Dendritic cell treated with granulocyte-macrophage colony-stimulating factor and Interleukin-4, amounts not matched to agents 40 ng/mL and 50 ng/mL, for 4 days (primary cell): ENCODE measurements around the gene RBM15B.

ENCODE experiments used
- H3K27ac Mint-ChIP-seq: one replicate; pipeline ENCODE4 v1.8.0; 2022; ENCODE audit warnings: mild to moderate bottlenecking, mixed read lengths
- H3K27me3 Mint-ChIP-seq: one replicate; pipeline ENCODE4 v1.8.0; 2022; ENCODE audit warnings: mild to moderate bottlenecking, mixed read lengths
- H3K36me3 Mint-ChIP-seq: one replicate; pipeline ENCODE4 v1.8.0; 2022; ENCODE audit warnings: low read depth, mixed read lengths
- H3K4me1 Mint-ChIP-seq: one replicate; pipeline ENCODE4 v1.8.0; 2022; ENCODE audit warnings: low read depth, mixed read lengths
- H3K4me3 Mint-ChIP-seq: one replicate; pipeline ENCODE4 v1.8.0; 2022; ENCODE audit warnings: mild to moderate bottlenecking, moderate library complexity, mixed read lengths
- H3K9me3 Mint-ChIP-seq: one replicate; pipeline ENCODE4 v1.8.0; 2022; ENCODE audit warnings: mixed read lengths
- intact Hi-C: fragments of 100-400 bp; cut with micrococcal nuclease; formaldehyde crosslinking; loops from one replicate; pipeline ENCODE4 v1.15.0; 2022

RBM15B gene

DNA sequence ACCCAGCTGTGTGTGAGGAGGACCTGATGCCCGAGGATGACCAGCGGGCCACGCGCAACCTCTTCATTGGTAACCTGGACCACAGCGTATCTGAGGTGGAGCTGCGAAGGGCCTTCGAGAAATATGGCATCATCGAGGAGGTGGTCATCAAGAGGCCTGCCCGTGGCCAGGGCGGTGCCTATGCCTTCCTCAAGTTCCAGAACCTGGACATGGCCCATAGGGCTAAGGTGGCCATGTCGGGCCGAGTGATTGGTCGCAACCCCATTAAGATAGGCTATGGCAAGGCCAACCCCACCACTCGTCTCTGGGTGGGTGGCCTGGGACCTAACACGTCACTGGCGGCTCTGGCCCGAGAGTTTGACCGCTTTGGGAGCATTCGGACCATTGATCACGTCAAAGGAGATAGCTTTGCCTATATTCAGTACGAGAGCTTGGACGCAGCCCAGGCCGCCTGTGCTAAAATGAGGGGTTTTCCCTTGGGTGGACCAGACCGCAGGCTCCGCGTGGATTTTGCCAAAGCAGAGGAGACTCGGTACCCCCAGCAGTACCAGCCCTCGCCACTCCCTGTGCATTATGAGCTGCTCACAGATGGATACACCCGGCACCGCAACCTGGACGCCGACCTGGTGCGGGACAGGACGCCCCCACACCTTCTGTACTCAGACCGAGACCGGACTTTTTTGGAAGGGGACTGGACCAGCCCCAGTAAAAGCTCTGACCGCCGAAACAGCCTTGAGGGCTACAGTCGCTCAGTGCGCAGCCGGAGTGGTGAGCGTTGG lies 1.5 kb downstream of the RBM15B start:
- peaks cover 85% of the 10 kb centered on the region for H3K4me1 Mint-ChIP-seq
- peaks cover 92% of the 10 kb centered on the region for H3K36me3 Mint-ChIP-seq
- H3K27me3 Mint-ChIP-seq, result no peaks in the 10 kb centered on the region
- intact Hi-C loops, result no loop called here
- no peaks in the 10 kb centered on the region for H3K9me3 Mint-ChIP-seq
- H3K27ac Mint-ChIP-seq, result peak overlapping the region; percentile 81
- peak overlapping the region; percentile 81 for H3K4me3 Mint-ChIP-seq

DNA sequence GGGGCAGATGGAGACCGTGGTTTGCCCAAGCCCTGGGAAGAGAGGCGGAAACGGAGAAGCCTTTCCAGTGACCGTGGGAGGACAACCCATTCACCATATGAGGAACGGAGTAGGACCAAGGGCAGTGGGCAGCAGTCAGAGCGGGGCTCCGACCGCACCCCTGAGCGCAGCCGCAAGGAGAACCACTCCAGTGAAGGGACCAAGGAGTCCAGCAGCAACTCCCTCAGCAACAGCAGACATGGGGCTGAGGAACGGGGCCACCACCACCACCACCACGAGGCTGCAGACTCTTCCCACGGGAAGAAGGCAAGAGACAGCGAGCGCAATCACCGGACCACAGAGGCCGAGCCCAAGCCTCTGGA lies 2.0 kb downstream of the RBM15B start:
- no peaks in the 10 kb centered on the region for H3K27me3 Mint-ChIP-seq
- peak overlapping the region; percentile 81 for H3K27ac Mint-ChIP-seq
- peaks cover 92% of the 10 kb centered on the region for H3K36me3 Mint-ChIP-seq
- H3K9me3 Mint-ChIP-seq, result no peaks in the 10 kb centered on the region
- H3K4me1 Mint-ChIP-seq, result peaks cover 80% of the 10 kb centered on the region
- intact Hi-C loops, result no loop called here
- no peak overlapping the region for H3K4me3 Mint-ChIP-seq

DNA sequence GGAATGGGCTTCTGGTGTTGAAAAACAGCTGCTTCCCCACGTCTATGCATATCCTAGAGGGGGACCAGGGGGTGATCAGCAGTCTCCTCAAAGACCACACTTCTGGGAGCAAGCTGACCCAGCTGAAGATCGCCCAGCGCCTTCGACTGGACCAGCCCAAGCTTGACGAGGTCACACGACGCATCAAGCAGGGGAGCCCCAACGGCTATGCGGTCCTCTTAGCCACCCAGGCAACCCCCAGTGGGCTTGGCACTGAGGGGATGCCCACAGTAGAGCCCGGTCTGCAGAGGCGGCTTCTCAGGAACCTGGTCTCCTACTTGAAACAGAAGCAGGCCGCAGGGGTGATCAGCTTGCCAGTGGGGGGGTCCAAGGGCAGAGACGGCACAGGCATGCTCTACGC lies 2.5 kb downstream of the RBM15B start:
- Mint-ChIP-seq H3K9me3 (no peaks in the 10 kb centered on the region), H3K27me3 (no peaks in the 10 kb centered on the region), H3K4me1 (peaks cover 77% of the 10 kb centered on the region), H3K4me3 (no peak overlapping the region), H3K36me3 (peaks cover 87% of the 10 kb centered on the region), H3K27ac (peak overlapping the region; percentile 81)
- intact Hi-C loops, result no loop called here

DNA sequence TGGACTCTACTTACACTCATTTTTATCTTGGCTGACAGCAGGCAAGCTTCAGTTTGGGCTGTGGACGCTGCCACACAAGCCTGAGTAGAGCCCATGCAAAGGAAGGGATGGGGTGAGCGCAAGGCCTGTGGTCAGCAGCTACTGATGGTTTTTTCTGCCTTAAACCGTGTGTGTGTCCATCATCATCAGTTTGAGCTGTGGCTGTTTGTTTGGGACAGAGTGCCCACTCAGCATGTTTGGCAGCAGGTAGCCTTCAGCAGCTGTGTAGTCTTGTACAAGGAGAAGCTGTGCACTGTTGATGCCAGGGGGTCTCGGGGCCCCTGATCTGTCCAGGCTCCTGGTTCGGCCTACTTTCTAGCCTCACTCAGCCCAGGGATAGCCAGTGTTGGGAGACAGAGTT lies 3.5 kb downstream of the RBM15B start:
- H3K4me3 Mint-ChIP-seq, result no peak overlapping the region
- no peaks in the 10 kb centered on the region for H3K27me3 Mint-ChIP-seq
- intact Hi-C loops, result no loop called here
- H3K27ac Mint-ChIP-seq, result peak overlapping the region; percentile 58
- peaks cover 77% of the 10 kb centered on the region for H3K4me1 Mint-ChIP-seq
- peaks cover 78% of the 10 kb centered on the region for H3K36me3 Mint-ChIP-seq
- no peaks in the 10 kb centered on the region for H3K9me3 Mint-ChIP-seq

DNA sequence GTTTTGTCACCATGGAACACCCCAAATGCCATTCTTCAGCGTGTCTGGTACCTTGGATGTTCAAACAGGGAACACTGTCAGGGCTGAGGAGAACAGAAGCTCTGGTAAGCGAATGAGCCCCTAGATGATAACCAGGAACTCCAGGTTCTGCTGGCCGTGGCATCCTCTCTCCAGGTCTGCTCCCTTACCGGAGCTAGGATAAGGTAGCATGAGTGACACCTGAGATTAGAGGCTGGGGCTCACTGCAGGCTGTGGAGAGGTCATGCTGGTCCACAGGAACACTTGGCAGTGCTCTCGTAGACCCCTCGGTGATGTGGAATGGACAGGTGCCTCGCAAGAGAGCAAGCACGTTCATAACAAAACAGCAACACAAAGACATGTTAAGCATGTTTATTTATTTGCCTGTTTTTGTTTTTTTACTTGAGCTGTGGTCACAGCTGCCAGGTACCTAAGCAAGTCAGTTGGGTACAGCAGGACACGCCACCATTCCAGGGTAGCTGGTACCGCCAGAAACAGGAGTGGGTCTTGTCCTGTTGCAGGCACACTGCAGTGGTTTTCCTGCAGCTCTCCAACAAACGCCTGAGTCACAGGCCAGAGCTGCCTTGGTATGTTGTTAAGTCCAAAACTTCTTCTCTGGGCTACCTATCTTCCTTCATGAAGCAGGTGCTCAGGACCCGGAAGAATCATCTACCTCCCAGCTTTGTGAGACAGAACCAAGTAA lies 4.6 kb downstream of the RBM15B start:
- H3K4me3 Mint-ChIP-seq, result no peak overlapping the region
- peak overlapping the region; percentile 58 for H3K27ac Mint-ChIP-seq
- H3K9me3 Mint-ChIP-seq, result no peaks in the 10 kb centered on the region
- H3K27me3 Mint-ChIP-seq, result no peaks in the 10 kb centered on the region
- H3K36me3 Mint-ChIP-seq, result peaks cover 67% of the 10 kb centered on the region
- intact Hi-C loops, result no loop called here
- peaks cover 78% of the 10 kb centered on the region for H3K4me1 Mint-ChIP-seq

DNA sequence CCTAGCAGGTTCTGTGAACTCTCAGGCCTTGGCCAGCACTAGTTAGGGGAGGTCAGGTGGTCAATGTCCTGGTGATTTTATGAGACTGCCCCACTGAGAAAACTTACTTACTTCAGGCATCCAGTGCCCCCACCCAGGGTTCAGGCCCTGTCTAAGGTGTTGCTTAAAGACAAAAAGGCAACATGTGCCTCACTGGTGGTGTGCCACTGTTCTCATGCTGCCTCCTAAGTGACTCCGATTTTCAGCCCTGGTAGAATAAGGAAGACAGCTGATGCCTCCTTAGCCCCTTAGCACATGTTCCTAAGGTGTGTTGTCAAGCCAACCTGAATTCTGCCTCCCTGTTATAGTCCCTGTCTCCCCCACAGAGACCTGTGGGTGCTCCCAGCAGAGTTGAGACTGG lies 5.3 kb downstream of the RBM15B start:
- peaks cover 83% of the 10 kb centered on the region for H3K4me1 Mint-ChIP-seq

DNA sequence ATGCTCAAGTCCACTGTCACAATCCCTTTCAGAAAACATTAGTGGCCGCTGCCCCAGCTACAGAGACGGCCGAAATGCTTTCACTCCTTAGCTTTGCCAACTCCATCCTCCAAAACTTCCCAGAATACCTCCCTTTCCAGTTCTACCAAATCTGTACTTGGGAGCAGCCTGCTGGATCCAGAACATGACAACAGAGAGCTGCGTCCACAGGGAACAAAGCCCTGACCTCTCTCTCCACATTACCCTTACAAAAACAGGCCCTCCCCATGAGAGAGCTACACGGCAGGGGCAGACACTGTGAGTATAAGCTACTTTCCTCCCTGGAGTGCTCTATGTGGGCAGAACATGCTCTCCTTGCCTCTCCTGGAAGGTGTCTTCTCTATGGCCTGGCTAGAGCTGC lies 6.3 kb downstream of the RBM15B start:
- H3K27ac Mint-ChIP-seq, result peak overlapping the region; percentile 58

More for the DNA sequence above, 5.3 kb downstream of the RBM15B start:
- Mint-ChIP-seq H3K27ac (peak overlapping the region; percentile 58), H3K36me3 (peaks cover 67% of the 10 kb centered on the region), H3K27me3 (no peaks in the 10 kb centered on the region), H3K9me3 (no peaks in the 10 kb centered on the region), H3K4me3 (no peak overlapping the region)
- intact Hi-C loops, result no loop called here

DNA sequence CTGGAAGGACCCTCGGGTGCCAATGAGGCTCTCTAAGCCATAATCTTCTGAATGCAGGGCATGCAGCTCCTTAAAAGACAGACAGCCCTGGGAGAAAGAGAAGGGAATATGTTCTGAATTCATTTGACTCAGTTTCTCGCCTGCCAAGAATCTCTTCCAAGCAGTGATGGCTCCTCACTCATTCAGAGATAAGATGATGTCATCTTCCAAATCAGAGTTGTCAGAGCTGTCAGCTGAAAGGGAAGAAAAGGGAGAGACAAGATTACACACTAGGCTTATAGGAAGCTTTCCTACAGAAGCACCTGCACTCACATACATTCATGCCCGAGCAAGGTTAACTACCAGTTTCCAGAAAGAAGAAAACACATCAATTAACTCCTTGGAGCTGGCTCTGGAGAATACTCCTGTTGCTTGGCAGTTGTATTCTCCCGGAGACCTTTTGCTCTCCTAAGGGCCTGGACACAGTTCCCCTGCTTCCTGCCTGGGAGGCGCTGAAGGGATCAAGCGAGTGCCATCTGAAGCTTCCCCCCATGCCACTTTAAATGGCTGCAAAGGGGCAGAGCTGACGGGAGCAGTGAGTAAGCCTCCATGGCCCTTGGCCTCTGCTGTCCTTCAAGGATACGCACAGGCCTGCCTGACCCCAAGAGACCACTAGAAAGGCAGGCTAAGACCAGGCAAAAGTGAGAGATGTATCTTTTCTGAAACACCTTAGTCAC lies 7.7 kb downstream of the RBM15B start:
- Mint-ChIP-seq H3K4me3 (no peak overlapping the region), H3K27ac (peak overlapping the region; percentile 76)
- intact Hi-C loops, result no loop called here

More for the DNA sequence above, 6.3 kb downstream of the RBM15B start:
- Mint-ChIP-seq H3K9me3 (no peaks in the 10 kb centered on the region), H3K36me3 (peaks cover 62% of the 10 kb centered on the region), H3K27me3 (no peaks in the 10 kb centered on the region), H3K4me1 (peaks cover 89% of the 10 kb centered on the region), H3K4me3 (no peak overlapping the region)
- intact Hi-C loops, result no loop called here

DNA sequence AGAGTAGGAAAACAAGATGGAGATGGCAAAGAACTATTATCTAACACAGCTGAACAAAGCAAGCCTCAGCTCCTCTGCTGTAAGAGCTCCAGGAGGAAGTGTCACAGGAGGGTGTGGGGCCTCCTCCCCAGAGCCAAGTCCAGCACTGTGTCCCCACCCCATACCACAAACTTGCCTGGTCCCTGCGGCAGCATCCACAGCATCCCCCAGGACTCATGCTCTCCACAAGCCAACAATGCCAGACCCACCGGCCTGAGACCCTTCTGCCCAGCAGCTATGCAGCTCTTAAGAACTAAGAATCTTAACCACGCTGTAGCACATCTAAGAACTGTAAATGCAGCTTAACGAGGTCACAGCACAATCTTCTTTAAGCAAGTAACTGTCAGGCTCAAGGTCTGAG lies 9.1 kb downstream of the RBM15B start:
- H3K27ac Mint-ChIP-seq, result peak overlapping the region; percentile 76
- intact Hi-C loops, result no loop called here

More for the DNA sequence above, 7.7 kb downstream of the RBM15B start:
- H3K4me1 Mint-ChIP-seq, result peaks cover 89% of the 10 kb centered on the region
- H3K9me3 Mint-ChIP-seq, result no peaks in the 10 kb centered on the region
- no peaks in the 10 kb centered on the region for H3K27me3 Mint-ChIP-seq
- H3K36me3 Mint-ChIP-seq, result peaks cover 59% of the 10 kb centered on the region

DNA sequence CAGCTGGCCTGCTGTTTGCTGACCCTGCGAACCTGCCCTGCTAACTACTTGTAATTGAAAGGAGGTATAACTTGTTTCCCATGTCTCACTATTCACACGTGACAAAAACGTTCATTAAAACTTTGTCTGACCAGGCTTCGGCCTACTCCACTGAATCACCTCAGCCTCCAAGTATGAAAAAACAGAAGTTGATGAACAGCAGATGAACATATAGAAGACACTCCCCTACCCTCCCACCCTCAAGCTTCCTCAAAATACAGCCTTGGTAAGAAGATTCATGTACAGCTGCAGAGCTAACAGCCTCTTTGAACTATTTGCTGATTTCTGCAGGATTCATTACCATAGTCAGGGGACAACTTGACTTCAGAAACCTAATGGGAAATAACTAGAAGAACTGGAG lies 10.7 kb downstream of the RBM15B start:
- Mint-ChIP-seq H3K4me3 (peak overlapping the region; percentile 30), H3K27me3 (no peaks in the 10 kb centered on the region), H3K27ac (peak overlapping the region; percentile 76), H3K36me3 (peaks cover 49% of the 10 kb centered on the region), H3K4me1 (peaks cover 61% of the 10 kb centered on the region), H3K9me3 (no peaks in the 10 kb centered on the region)
- intact Hi-C loops, result loop anchor here (1.0 kb wide), 1 partner anchor 10 kb away; the partner anchor contains the start of gene RBM15B

More for the DNA sequence above, 9.1 kb downstream of the RBM15B start:
- no peaks in the 10 kb centered on the region for H3K9me3 Mint-ChIP-seq
- H3K4me1 Mint-ChIP-seq, result peaks cover 77% of the 10 kb centered on the region
- no peak overlapping the region for H3K4me3 Mint-ChIP-seq
- H3K36me3 Mint-ChIP-seq, result peaks cover 52% of the 10 kb centered on the region
- no peaks in the 10 kb centered on the region for H3K27me3 Mint-ChIP-seq

DNA sequence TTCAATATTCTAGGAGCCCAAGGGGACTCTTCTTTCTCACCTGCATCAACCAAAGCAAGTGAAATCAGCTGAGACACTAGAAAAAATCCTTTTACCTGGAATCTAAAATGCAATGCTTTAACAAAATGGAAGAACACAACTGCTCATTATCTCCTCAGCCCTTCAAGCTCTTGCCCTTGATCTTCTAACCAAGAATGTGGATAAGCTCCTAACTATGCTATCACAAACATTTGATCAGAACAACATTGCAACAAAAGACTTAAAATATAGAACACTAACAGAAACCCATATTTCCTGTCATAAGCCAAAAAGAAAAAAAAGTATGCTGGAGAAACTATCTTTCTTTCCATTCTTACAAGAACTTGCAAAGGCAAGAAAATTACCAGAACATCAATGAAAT lies 12.6 kb downstream of the RBM15B start:
- H3K36me3 Mint-ChIP-seq, result peaks cover 45% of the 10 kb centered on the region
- intact Hi-C loops, result no loop called here
- H3K27me3 Mint-ChIP-seq, result no peaks in the 10 kb centered on the region
- H3K4me1 Mint-ChIP-seq, result peaks cover 52% of the 10 kb centered on the region
- no peaks in the 10 kb centered on the region for H3K9me3 Mint-ChIP-seq
- H3K4me3 Mint-ChIP-seq, result no peak overlapping the region
- H3K27ac Mint-ChIP-seq, result peak overlapping the region; percentile 76

DNA sequence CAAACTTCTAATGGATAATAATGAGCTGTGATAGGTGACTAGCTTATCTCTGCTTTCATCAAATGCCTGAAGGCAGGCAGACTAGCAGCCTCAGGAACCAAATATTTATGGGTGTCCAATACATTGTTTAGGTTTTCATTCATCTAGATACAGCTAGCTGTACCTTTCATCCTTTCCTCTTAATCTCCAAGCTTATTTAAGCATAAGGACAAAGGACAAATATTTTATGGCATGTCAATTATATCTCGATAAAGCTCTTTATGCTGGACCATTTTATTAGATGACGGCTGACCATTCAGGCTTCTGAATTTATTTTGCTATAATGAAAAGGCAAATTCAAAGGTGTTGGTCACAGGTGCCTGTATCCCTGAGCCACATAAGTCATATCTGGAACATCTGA lies 16.9 kb downstream of the RBM15B start:
- no peak overlapping the region for H3K4me3 Mint-ChIP-seq
- H3K27ac Mint-ChIP-seq, result no peak overlapping the region
- H3K4me1 Mint-ChIP-seq, result peaks cover 9% of the 10 kb centered on the region
- intact Hi-C loops, result no loop called here
- H3K36me3 Mint-ChIP-seq, result peaks cover 77% of the 10 kb centered on the region
- H3K27me3 Mint-ChIP-seq, result no peaks in the 10 kb centered on the region
- no peaks in the 10 kb centered on the region for H3K9me3 Mint-ChIP-seq

DNA sequence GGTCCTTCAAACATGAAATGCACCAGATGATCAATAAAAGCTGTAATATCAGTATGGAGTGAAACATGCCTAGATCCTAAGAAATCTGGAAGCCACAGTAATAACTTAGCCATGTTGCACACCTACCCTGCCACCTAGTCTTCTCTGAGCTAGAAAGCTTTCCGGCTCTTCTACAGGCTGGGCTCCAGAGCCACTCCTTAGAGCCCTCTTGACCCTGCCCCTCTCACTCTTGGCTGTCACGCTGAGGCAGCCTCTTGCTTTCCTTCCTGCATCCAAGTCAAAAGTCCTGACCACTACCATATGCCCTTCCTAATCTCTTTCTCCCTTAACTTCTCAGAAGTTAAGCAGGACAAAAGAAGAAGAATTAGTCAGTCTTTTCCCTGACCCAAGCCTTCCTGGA lies 17.7 kb downstream of the RBM15B start:
- intact Hi-C loops, result no loop called here
- Mint-ChIP-seq H3K4me3 (no peak overlapping the region), H3K4me1 (peaks cover 1% of the 10 kb centered on the region), H3K27ac (peak overlapping the region; percentile 17), H3K9me3 (no peaks in the 10 kb centered on the region), H3K36me3 (peaks cover 80% of the 10 kb centered on the region), H3K27me3 (no peaks in the 10 kb centered on the region)

DNA sequence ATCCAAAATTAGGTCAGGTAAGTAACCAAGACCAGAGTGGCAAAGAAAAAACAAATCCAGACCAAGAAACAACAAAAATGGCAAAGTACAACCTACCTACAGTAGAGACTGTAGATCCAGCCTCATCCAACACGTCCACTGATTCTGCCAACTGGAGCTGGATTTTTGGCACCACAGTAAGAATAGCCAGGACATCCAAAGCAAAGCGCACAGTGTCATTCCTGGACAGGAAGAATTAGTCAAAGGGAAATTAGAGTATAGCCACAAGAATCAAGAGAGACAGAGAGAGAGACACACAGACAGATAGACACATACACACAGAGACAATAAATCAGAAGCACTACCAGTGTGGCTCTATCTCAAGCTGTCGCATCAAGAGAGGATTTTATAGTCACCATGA lies 31.1 kb downstream of the RBM15B start:
- Mint-ChIP-seq H3K36me3 (peaks cover 93% of the 10 kb centered on the region), H3K27ac (no peak overlapping the region)

More for the DNA sequence above, 31.1 kb downstream of the RBM15B start:
- H3K9me3 Mint-ChIP-seq, result no peaks in the 10 kb centered on the region
- no peaks in the 10 kb centered on the region for H3K27me3 Mint-ChIP-seq
- no peak overlapping the region for H3K4me3 Mint-ChIP-seq
- H3K4me1 Mint-ChIP-seq, result no peaks in the 10 kb centered on the region
- intact Hi-C loops, result no loop called here
